ENCODE measurements around the gene OR5C1.

Gene OR5C1

DNA sequence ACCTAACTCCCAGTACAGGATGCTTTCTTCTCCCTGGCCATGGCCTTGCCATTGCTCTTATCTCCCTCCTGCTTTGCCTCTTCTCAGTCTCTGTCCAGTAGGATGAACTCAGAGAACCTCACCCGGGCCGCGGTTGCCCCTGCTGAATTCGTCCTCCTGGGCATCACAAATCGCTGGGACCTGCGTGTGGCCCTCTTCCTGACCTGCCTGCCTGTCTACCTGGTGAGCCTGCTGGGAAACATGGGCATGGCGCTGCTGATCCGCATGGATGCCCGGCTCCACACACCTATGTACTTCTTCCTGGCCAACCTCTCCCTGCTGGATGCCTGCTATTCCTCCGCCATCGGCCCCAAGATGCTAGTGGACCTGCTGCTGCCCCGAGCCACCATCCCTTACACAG, at the start of gene OR5C1:
Gene OR5C1 (plus strand): TSS at position 103 of the 400 bp plus-strand sequence. CDS start 0 bp downstream, at position 103.
- H3K4me3 ChIP-seq (ENCODE audit: low read depth, low read length): no peak within 1 kb of the TSS
- TF ChIP-seq CTCF (IDR thresholded peaks at IDR 0.05; ENCODE audit: control insufficient read depth, extremely low read depth, insufficient read depth): no peak
- no peak for DNase-seq (ENCODE audit: low read depth)

DNA sequence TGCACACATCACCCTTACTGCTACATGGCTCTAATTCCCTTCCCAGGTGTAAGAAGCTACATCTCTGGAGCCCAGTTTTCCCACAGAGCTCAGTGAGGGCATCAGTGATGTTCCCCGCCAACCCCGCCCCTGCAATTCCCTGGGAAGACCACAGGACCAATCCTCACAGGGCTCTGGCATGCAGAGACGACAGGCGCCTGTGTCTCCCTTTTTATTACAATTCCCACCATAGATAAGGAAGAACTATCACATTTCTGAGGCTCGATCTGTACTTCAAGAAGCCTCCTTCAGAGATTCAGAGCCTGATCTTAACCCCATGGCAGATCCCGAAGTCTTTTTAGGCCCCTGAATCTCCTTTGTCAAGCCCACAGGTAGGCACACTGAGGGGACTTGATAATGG, 46.7 kb upstream of the OR5C1 start, which contains the start of gene OR1L6:
Gene OR1L6 (plus strand): TSS at position 301 of the 400 bp plus-strand sequence. CDS start 7,545 bp downstream, outside the sequence.
- TF ChIP-seq CTCF (IDR thresholded peaks at IDR 0.05; ENCODE audit: control insufficient read depth, extremely low read depth, insufficient read depth): no peak
- DNase-seq (ENCODE audit: low read depth): no peak
- no peak within 1 kb of the TSS for H3K4me3 ChIP-seq (ENCODE audit: low read depth, low read length)

DNA sequence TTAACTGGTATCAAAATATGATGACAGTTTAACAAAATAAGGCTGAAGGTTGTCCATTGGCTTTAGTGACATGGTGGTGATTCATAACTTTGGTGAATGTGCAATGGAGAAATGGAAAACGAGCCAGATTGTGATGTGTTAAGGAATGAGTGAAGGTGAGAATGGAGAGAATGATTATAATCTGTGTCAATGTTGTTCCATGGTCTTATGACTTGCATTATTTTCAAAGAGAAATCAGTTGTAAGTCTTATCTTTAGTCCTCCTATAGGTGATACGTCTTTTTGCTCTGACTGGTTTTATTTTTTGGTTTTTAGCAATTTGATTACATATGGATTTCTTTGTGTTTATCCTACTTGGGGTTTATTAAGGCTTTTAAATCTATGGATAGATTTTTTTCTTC, 33.9 kb upstream of the OR5C1 start:
- no peak overlapping the region for H3K4me3 ChIP-seq (ENCODE audit: low read depth, low read length)
- DNase-seq (ENCODE audit: low read depth): no peak
- no peak for TF ChIP-seq CTCF (IDR thresholded peaks at IDR 0.05; ENCODE audit: control insufficient read depth, extremely low read depth, insufficient read depth)

DNA sequence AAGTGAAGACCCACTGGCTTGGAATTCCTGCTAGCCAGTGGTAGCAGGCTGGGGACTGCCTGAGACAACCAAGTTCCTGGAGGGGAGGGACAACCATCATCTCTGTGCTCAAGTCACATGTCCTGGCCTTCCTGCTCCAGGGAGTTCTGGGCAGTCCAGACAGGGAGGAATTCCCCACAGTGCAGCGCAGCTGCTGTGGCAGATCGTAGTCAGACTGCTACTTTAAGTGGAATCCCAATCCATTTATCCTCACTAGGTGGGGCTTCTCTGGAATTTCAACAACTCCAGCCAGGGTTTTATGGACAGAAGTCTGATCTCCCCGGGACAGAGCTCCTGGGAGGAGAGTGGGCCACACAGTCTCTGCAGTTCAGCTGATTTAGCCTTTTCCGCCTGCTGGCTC, 20.9 kb upstream of the OR5C1 start:
- no peak for TF ChIP-seq CTCF (IDR thresholded peaks at IDR 0.05; ENCODE audit: control insufficient read depth, extremely low read depth, insufficient read depth)
- DNase-seq (ENCODE audit: low read depth): no peak
- H3K4me3 ChIP-seq (ENCODE audit: low read depth, low read length): no peak overlapping the region

GRCh38 chr9:122777052-122777451, 11.7 kb upstream of the OR5C1 start:
- no peak for DNase-seq (ENCODE audit: low read depth)
- no peak for TF ChIP-seq CTCF (IDR thresholded peaks at IDR 0.05; ENCODE audit: control insufficient read depth, extremely low read depth, insufficient read depth)
- no peak overlapping the region for H3K4me3 ChIP-seq (ENCODE audit: low read depth, low read length)

- TF ChIP-seq CTCF (IDR thresholded peaks at IDR 0.05; ENCODE audit: control insufficient read depth, extremely low read depth, insufficient read depth): no peak
- no peak overlapping the region for H3K4me3 ChIP-seq (ENCODE audit: low read depth, low read length)
- DNase-seq (ENCODE audit: low read depth): no peak
These were observed 10.7 kb upstream of the OR5C1 start for GRCh38 chr9:122777935-122778627.

- H3K4me3 ChIP-seq (ENCODE audit: low read depth, low read length): no peak overlapping the region
- TF ChIP-seq CTCF (IDR thresholded peaks at IDR 0.05; ENCODE audit: control insufficient read depth, extremely low read depth, insufficient read depth): no peak
- no peak for DNase-seq (ENCODE audit: low read depth)
These were observed 9.6 kb upstream of the OR5C1 start for GRCh38 chr9:122779181-122779580.

All from LNCaP clone FGC (cell line).